IPS-18c (cell line): ENCODE results near the gene KRT79.
"Not testable (repeated sequence)": the region's sequence is repeated elsewhere in the genome, so short reads cannot be mapped to it uniquely, and the experiment has no call there.

Experiments
- H3K4me3 ChIP-seq: 2 replicates; pipeline ENCODE4 v1.7.0; 2013; ENCODE audit warnings: low read depth, mild to moderate bottlenecking, low read length, moderate library complexity; ENCODE audit not compliant: insufficient read depth
- H3K9me3 ChIP-seq: one replicate; pipeline ENCODE4 v1.6.1; 2013; ENCODE audit warnings: mild to moderate bottlenecking, low read length, moderate library complexity; ENCODE audit not compliant: control insufficient read depth, insufficient read depth

KRT79 gene

GRCh38 chr12:52802442-52802841 lies 31.7 kb downstream of the KRT79 start:
- no peaks in the 10 kb centered on the region for H3K9me3 ChIP-seq
- H3K4me3 ChIP-seq, result no peak overlapping the region

- no peaks in the 10 kb centered on the region for H3K9me3 ChIP-seq
- H3K4me3 ChIP-seq, result no peak overlapping the region
Measured at GRCh38 chr12:52801773-52802172, 32.3 kb downstream of the KRT79 start.

- peaks cover 2% of the 10 kb centered on the region for H3K9me3 ChIP-seq
- H3K4me3 ChIP-seq, result no peak overlapping the region
Measured at GRCh38 chr12:52800259-52800917, 33.7 kb downstream of the KRT79 start.

- no peak overlapping the region for H3K4me3 ChIP-seq
- H3K9me3 ChIP-seq, result peaks cover 2% of the 10 kb centered on the region
Measured at GRCh38 chr12:52799505-52800211, 34.5 kb downstream of the KRT79 start.

- H3K4me3 ChIP-seq, result no peak overlapping the region
- H3K9me3 ChIP-seq, result peaks cover 2% of the 10 kb centered on the region
Measured at GRCh38 chr12:52798671-52799504, 35.2 kb downstream of the KRT79 start.

- Histone ChIP-seq H3K9me3 (peaks cover 2% of the 10 kb centered on the region), H3K4me3 (no peak overlapping the region)
Measured at GRCh38 chr12:52798003-52798670, 36.0 kb downstream of the KRT79 start.

GRCh38 chr12:52797529-52797894 lies 36.6 kb downstream of the KRT79 start:
- Histone ChIP-seq H3K4me3 (no peak overlapping the region), H3K9me3 (peaks cover 2% of the 10 kb centered on the region)

- H3K4me3 ChIP-seq, result no peak overlapping the region
- peaks cover 2% of the 10 kb centered on the region for H3K9me3 ChIP-seq
Measured at GRCh38 chr12:52796839-52797528, 37.1 kb downstream of the KRT79 start.

GRCh38 chr12:52796429-52796794 lies 37.7 kb downstream of the KRT79 start:
- Histone ChIP-seq H3K9me3 (peaks cover 2% of the 10 kb centered on the region), H3K4me3 (no peak overlapping the region)

GRCh38 chr12:52795694-52796428 lies 38.2 kb downstream of the KRT79 start, which contains the start of gene KRT3:
KRT3 (minus strand) TSS chr12:52796117; CDS start chr12:52796042, 75 bp downstream.
- H3K9me3 ChIP-seq, result peaks cover 2% of the 10 kb centered on the region
- no peak within 1 kb of the TSS for H3K4me3 ChIP-seq

- not testable (repeated sequence) for H3K9me3 ChIP-seq, H3K4me3 ChIP-seq
Measured at GRCh38 chr12:52795332-52795674, 38.8 kb downstream of the KRT79 start.

- peaks cover 2% of the 10 kb centered on the region for H3K9me3 ChIP-seq
- no peak overlapping the region for H3K4me3 ChIP-seq
Measured at GRCh38 chr12:52794479-52795331, 39.4 kb downstream of the KRT79 start.

GRCh38 chr12:52792185-52793029 lies 41.7 kb downstream of the KRT79 start:
- Histone ChIP-seq H3K4me3 (no peak overlapping the region), H3K9me3 (peaks cover 2% of the 10 kb centered on the region)

- H3K4me3 ChIP-seq, result no peak overlapping the region
- peaks cover 2% of the 10 kb centered on the region for H3K9me3 ChIP-seq
Measured at GRCh38 chr12:52791271-52792184, 42.6 kb downstream of the KRT79 start.
